PFSK-1 (cell line): ENCODE data around the gene RASGRF1.

Experiments used
- FOXP2 ChIP-seq: optimal IDR thresholded peaks from 2 replicates; pipeline ENCODE3; 2011; ENCODE audit warnings: borderline replicate concordance, control low read depth, inconsistent platforms; ENCODE audit not compliant: insufficient read depth; ENCODE audit errors: extremely low read length, extremely low read depth
- POLR2AphosphoS5 ChIP-seq: IDR thresholded peaks from 2 replicates; pipeline ENCODE4 v1.6.1; 2012; ENCODE audit warnings: low read depth, mild to moderate bottlenecking, control low read depth, low read length, moderate library complexity
- REST ChIP-seq, 2 experiments: IDR thresholded peaks; 2 replicates each; pipeline versions ENCODE4 v1.6.1 to v1.8.0; 2011 to 2012; ENCODE audit warnings: low read depth in 2 of 2, low read length in 2 of 2, control low read depth in 1 of 2, inconsistent platforms in 1 of 2, mild to moderate bottlenecking in 1 of 2, moderate library complexity in 1 of 2; ENCODE audit not compliant: insufficient read depth in 1 of 2
- SIN3A ChIP-seq: IDR thresholded peaks from 2 replicates; pipeline ENCODE4 v1.6.1; 2012; ENCODE audit warnings: mild to moderate bottlenecking, low read length, moderate library complexity, borderline replicate concordance; ENCODE audit not compliant: insufficient read depth
- TAF1 ChIP-seq: IDR thresholded peaks from 2 replicates; pipeline ENCODE4 v1.6.1; 2012; ENCODE audit warnings: low read length, control low read depth, borderline replicate concordance; ENCODE audit not compliant: insufficient read depth

The RASGRF1 gene

GRCh38 chr15:79023546-79023890 lies 67.1 kb downstream of the RASGRF1 start:
- TF ChIP-seq REST (IDR thresholded peaks at IDR 0.05; ENCODE audit: insufficient read depth in 1 of 2, low read depth in 2 of 2, low read length in 2 of 2), result no peak

- TF ChIP-seq FOXP2, result no peak
- no peak for TF ChIP-seq POLR2AphosphoS5
Observed at GRCh38 chr15:79018960-79019359, 71.6 kb downstream of the RASGRF1 start.

- TF ChIP-seq REST (IDR thresholded peaks at IDR 0.05; ENCODE audit: insufficient read depth in 1 of 2, low read depth in 2 of 2, low read length in 2 of 2) (no peak), POLR2AphosphoS5 (no peak), SIN3A (no peak), TAF1 (no peak), FOXP2 (no peak)
Observed at GRCh38 chr15:79017953-79018352, 72.6 kb downstream of the RASGRF1 start.

GRCh38 chr15:79016527-79017170 lies 73.9 kb downstream of the RASGRF1 start:
- TF ChIP-seq FOXP2 (no peak), REST (IDR thresholded peaks at IDR 0.05; ENCODE audit: insufficient read depth in 1 of 2, low read depth in 2 of 2, low read length in 2 of 2) (no peak), SIN3A (no peak), TAF1 (no peak), POLR2AphosphoS5 (no peak)

GRCh38 chr15:79015416-79015815 lies 75.2 kb downstream of the RASGRF1 start:
- TF ChIP-seq REST (IDR thresholded peaks at IDR 0.05; ENCODE audit: insufficient read depth in 1 of 2, low read depth in 2 of 2, low read length in 2 of 2) (no peak), SIN3A (no peak)
